Measurements from ENCODE around the gene CCDC158.

GRCh38 chr4:76384052-76384451, 36.9 kb downstream of the CCDC158 start:
- no peak for TF ChIP-seq POLR2A (IDR thresholded peaks at IDR 0.05; ENCODE audit: low read depth, low read length)
- no peak for TF ChIP-seq CTCF (conservative IDR thresholded peaks at IDR 0.05; ENCODE audit: low read depth, low read length)
- no peak for TF ChIP-seq USF2 (IDR thresholded peaks at IDR 0.05; ENCODE audit: low read depth, low read length)
- no peak for TF ChIP-seq RFX5 (IDR thresholded peaks at IDR 0.05; ENCODE audit: low read depth, low read length)
